B cell (primary cell): Measurements from ENCODE around the gene ARL13A. TPM values are rescaled to one million over a fixed set of nuclear protein-coding genes. Genes with fewer than 3 reads are reported as not detected.

Experiments used
- ATAC-seq: fragments of 200-7000 bp; cut with Tn5 transposase; one replicate; pipeline ENCODE4 v1.10.0; 2021; ENCODE audit warnings: low read depth, mild to moderate bottlenecking, moderate number of reproducible peaks, moderate library complexity
- CTCF ChIA-PET: fragments of 350-600 bp; sonication (Branson Sonifier 250); formaldehyde crosslinking; loops from one replicate; lab custom pipeline; 2021; ENCODE audit warnings: antibody characterized with exemption, inconsistent platforms; lab: Charles Lee
- POLR2A ChIA-PET: fragments of 350-600 bp; sonication (Branson Sonifier 250); formaldehyde crosslinking; loops from one replicate; lab custom pipeline; 2021; ENCODE audit warnings: antibody characterized with exemption; lab: Charles Lee
- DNase-seq: peaks from one replicate; pipeline ENCODE4 v3.0.0; 2013
- H2AFZ ChIP-seq: 2 replicates; pipeline ENCODE4 v1.6.1; 2012; ENCODE audit warnings: mild to moderate bottlenecking, low read depth, low read length; ENCODE audit not compliant: insufficient read depth, poor library complexity, severe bottlenecking
- H3K27ac ChIP-seq, 2 donors: 1 replicate in 1 of 2; 2 replicates in 1 of 2; pipeline ENCODE4 v1.5.1; 2012 to 2013; ENCODE audit warnings: low read length in 2 of 2, mild to moderate bottlenecking in 2 of 2, moderate library complexity in 1 of 2
- H3K27me3 ChIP-seq, 4 experiments: fragments of 200-600 bp in 1 of 4; sonication (generic) in 1 of 4; replicated peaks in 1 of 4; 1 replicate in 2 of 4; 2 replicates in 2 of 4; pipeline versions ENCODE4 v1.6.1 to v1.7.0; 2013 to 2016; ENCODE audit warnings: low read length in 3 of 4, mild to moderate bottlenecking in 2 of 4, mixed read lengths in 1 of 4, moderate library complexity in 1 of 4; ENCODE audit not compliant: insufficient read depth in 4 of 4, control insufficient read depth in 3 of 4; ENCODE audit errors: control extremely low read depth in 1 of 4
- H3K36me3 ChIP-seq, 2 experiments: replicated peaks in 1 of 2; 1 replicate in 1 of 2; 2 replicates in 1 of 2; pipeline versions ENCODE4 v1.6.1 to v1.7.1; 2013; ENCODE audit warnings: low read length in 1 of 2; ENCODE audit not compliant: insufficient read depth in 2 of 2, control insufficient read depth in 1 of 2; ENCODE audit errors: control extremely low read depth in 1 of 2, extremely low read depth in 1 of 2
- H3K4me1 ChIP-seq, 2 donors: fragments of 200-600 bp in 1 of 2; sonication (generic) in 1 of 2; 1 replicate in 1 of 2; 2 replicates in 1 of 2; pipeline versions ENCODE4 v1.5.1 to v1.6.1; 2013 to 2017; ENCODE audit warnings: low read length in 2 of 2; ENCODE audit not compliant: control insufficient read depth in 2 of 2, insufficient read depth in 2 of 2
- H3K4me2 ChIP-seq: replicated peaks from 2 replicates; pipeline ENCODE3; 2012; ENCODE audit warnings: mild to moderate bottlenecking, low read depth, low read length; ENCODE audit not compliant: poor library complexity, severe bottlenecking
- H3K4me3 ChIP-seq, 5 experiments: fragments of 200-600 bp in 1 of 5; sonication (generic) in 1 of 5; 1 replicate in 3 of 5; 2 replicates in 2 of 5; pipeline versions ENCODE4 v1.5.1 to v1.7.0; 2011 to 2016; ENCODE audit warnings: low read length in 4 of 5, mild to moderate bottlenecking in 4 of 5, low read depth in 2 of 5, control low read depth in 1 of 5, moderate library complexity in 1 of 5; ENCODE audit not compliant: insufficient read depth in 1 of 5; ENCODE audit errors: control extremely low read depth in 1 of 5, extremely low read depth in 1 of 5
- H3K79me2 ChIP-seq: fragments of 200-600 bp; sonication (generic); one replicate; pipeline ENCODE4 v1.6.0; 2016; ENCODE audit warnings: low read length; ENCODE audit not compliant: control insufficient read depth, insufficient read depth
- H3K9ac ChIP-seq: fragments of 200-600 bp; sonication (generic); 2 replicates; pipeline ENCODE4 v1.6.1; 2017; ENCODE audit warnings: mild to moderate bottlenecking, low read length, moderate library complexity
- H3K9me3 ChIP-seq, 3 donors: one replicate each; pipeline versions ENCODE4 v1.6.1 to v1.7.1; 2013; ENCODE audit warnings: low read length in 2 of 3; ENCODE audit not compliant: control insufficient read depth in 2 of 3, insufficient read depth in 1 of 3; ENCODE audit errors: control extremely low read depth in 1 of 3
- H4K20me1 ChIP-seq: 2 replicates; pipeline ENCODE4 v1.6.0; 2012; ENCODE audit warnings: mild to moderate bottlenecking, low read length; ENCODE audit not compliant: insufficient read depth, control insufficient read depth, poor library complexity, severe bottlenecking
- H3K27ac Mint-ChIP-seq: one replicate; pipeline ENCODE4 v1.8.0; 2021; ENCODE audit warnings: mixed read lengths
- H3K27me3 Mint-ChIP-seq: one replicate; pipeline ENCODE4 v1.8.0; 2021; ENCODE audit warnings: mixed read lengths
- H3K4me1 Mint-ChIP-seq: one replicate; pipeline ENCODE4 v1.8.0; 2021; ENCODE audit warnings: mixed read lengths
- H3K4me3 Mint-ChIP-seq: one replicate; pipeline ENCODE4 v1.8.0; 2021; ENCODE audit warnings: mixed read lengths
- H3K9me3 Mint-ChIP-seq: one replicate; pipeline ENCODE4 v1.8.0; 2022; ENCODE audit warnings: mixed read lengths; ENCODE audit not compliant: insufficient read depth
- EZH2 ChIP-seq: IDR thresholded peaks from 2 replicates; pipeline ENCODE4 v1.6.1; 2012; ENCODE audit warnings: borderline replicate concordance, low read depth, mild to moderate bottlenecking, moderate library complexity, low read length; ENCODE audit not compliant: insufficient read depth, poor library complexity, severe bottlenecking
- WGBS: methylation state at CpG from one replicate; pipeline ENCODE4 v1.1.5; 2013; ENCODE audit warnings: missing lambda C conversion rate; ENCODE audit not compliant: insufficient coverage; 5-methylcytosine and 5-hydroxymethylcytosine counted together
- intact Hi-C: fragments of 100-400 bp; cut with micrococcal nuclease; formaldehyde crosslinking; loops from one replicate; pipeline ENCODE4 v1.10.0; 2022
- polyA plus RNA-seq: library from polyadenylated mRNA; depleted of rRNA; stranded (reverse); fragments of >200 nt; gene quantifications from 2 replicates; pipeline ENCODE4 v1.2.3, GENCODE V29; 2012
- total RNA-seq, 2 donors: library from RNA; stranded (reverse); fragments of 120-200 nt in 1 of 2; gene quantifications; 1 replicate in 1 of 2; 2 replicates in 1 of 2; pipeline versions ENCODE4 v1.2.3 to v1.2.4, GENCODE V29; 2013 to 2022
- TF ChIP-seq, protein P1 (sequence below): fragments of 200-600 bp; IDR thresholded peaks from one replicate; pipeline ENCODE4 v1.8.0; 2022; ENCODE audit warnings: antibody characterized with exemption, mild to moderate bottlenecking

ARL13A gene
- total and polyA plus RNA-seq, 2 donors (not counting 1 experiment from before 2014, with no cell fraction given): not detected

DNA sequence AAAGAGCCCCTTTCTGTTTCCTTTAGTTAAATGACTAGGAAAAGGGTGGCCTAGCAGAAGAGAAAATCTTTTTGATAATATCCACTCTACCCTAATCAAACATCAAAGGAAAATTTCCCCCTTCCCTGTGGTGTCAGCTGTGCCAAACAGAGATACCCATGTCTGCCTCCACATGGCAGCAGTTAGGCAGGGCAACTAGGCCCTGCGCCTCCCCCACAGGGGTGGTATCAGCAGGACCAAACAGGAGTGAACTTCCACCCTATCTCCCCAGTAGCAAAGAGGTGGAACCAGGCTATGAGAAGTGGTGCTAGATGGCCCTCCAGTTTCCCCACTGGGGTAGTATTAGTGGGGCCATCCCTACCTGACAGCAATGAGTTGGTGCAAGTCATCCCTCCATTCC, 21.0 kb upstream of the ARL13A start:
- Histone ChIP-seq H3K79me2 (no peaks in the 10 kb centered on the region), H3K9me3 (no peaks in the 10 kb centered on the region), H4K20me1 (no peaks in the 10 kb centered on the region), H3K9ac (no peak overlapping the region), H3K36me3 (no peaks in the 10 kb centered on the region), H3K4me3 (no peak overlapping the region), H2AFZ (no peak overlapping the region), H3K27ac (no peak overlapping the region), H3K4me1 (no peaks in the 10 kb centered on the region), H3K4me2 (no peak overlapping the region), H3K27me3 (no peaks in the 10 kb centered on the region)
- H3K4me1 Mint-ChIP-seq: no peaks in the 10 kb centered on the region
- ATAC-seq (no peak), DNase-seq (no peak)
- CTCF ChIA-PET: no interaction called here
- H3K27me3 Mint-ChIP-seq: no peaks in the 10 kb centered on the region
- intact Hi-C loops: no loop called here
- no CpG with 5 or more reads among the region's 1 CpG for WGBS
- TF ChIP-seq EZH2: no peak
- TF ChIP-seq, protein P1, sequence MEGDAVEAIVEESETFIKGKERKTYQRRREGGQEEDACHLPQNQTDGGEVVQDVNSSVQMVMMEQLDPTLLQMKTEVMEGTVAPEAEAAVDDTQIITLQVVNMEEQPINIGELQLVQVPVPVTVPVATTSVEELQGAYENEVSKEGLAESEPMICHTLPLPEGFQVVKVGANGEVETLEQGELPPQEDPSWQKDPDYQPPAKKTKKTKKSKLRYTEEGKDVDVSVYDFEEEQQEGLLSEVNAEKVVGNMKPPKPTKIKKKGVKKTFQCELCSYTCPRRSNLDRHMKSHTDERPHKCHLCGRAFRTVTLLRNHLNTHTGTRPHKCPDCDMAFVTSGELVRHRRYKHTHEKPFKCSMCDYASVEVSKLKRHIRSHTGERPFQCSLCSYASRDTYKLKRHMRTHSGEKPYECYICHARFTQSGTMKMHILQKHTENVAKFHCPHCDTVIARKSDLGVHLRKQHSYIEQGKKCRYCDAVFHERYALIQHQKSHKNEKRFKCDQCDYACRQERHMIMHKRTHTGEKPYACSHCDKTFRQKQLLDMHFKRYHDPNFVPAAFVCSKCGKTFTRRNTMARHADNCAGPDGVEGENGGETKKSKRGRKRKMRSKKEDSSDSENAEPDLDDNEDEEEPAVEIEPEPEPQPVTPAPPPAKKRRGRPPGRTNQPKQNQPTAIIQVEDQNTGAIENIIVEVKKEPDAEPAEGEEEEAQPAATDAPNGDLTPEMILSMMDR: no peak
- no peak overlapping the region for H3K4me3 Mint-ChIP-seq
- no peaks in the 10 kb centered on the region for H3K9me3 Mint-ChIP-seq
- POLR2A ChIA-PET: no interaction called here
- H3K27ac Mint-ChIP-seq: no peak overlapping the region

DNA sequence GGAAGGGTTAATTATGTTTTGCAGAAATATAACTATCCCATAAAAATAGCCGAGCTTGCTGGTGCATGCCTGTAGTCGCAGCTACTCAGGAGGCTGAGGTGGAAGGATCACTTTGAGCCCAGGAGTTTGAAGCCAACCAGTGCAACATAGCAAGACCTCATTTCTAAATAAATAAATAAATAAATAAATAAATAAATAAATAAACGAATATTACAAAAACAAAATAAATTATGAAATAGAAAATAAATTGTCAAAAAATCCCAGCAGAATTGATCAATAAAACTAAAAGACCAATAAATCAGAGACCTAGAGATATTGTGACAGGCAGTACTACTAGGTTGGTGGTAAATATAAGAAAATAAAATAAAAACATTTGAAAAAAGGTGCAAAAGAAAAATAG, 6.7 kb upstream of the ARL13A start:
- Mint-ChIP-seq H3K27ac (no peak overlapping the region), H3K27me3 (no peaks in the 10 kb centered on the region), H3K4me3 (no peak overlapping the region), H3K9me3 (no peaks in the 10 kb centered on the region), H3K4me1 (no peaks in the 10 kb centered on the region)
- no peaks in the 10 kb centered on the region for H3K79me2 ChIP-seq
- H2AFZ ChIP-seq: no peak overlapping the region
- no peak overlapping the region for H3K9ac ChIP-seq
- DNase-seq: no peak
- ChIA-PET CTCF (no interaction called here), POLR2A (no interaction called here)
- no peaks in the 10 kb centered on the region for H3K27me3 ChIP-seq
- H3K27ac ChIP-seq: no peak overlapping the region
- no peak for ATAC-seq
- H3K4me2 ChIP-seq: no peak overlapping the region
- no peak for TF ChIP-seq EZH2
- TF ChIP-seq, protein P1: no peak
- intact Hi-C loops: no loop called here
- H3K4me3 ChIP-seq: no peak overlapping the region
- WGBS: no CpG with 5 or more reads among the region's 3 CpGs
- peaks cover 0 to 7% (median 0%) of the 10 kb centered on the region in 3 donors for H3K9me3 ChIP-seq
- no peaks in the 10 kb centered on the region for H3K4me1 ChIP-seq
- H4K20me1 ChIP-seq: no peaks in the 10 kb centered on the region
- H3K36me3 ChIP-seq: no peaks in the 10 kb centered on the region
